ENCODE data around the gene SLC13A1.

SLC13A1 gene

GRCh38 chr7:123151443-123151842, 48.3 kb downstream of the SLC13A1 start:
- no peaks in the 10 kb centered on the region for H3K36me3 ChIP-seq (ENCODE audit: control insufficient read depth in 2 of 2, insufficient read depth in 1 of 2, low read length in 2 of 2)
- no peak overlapping the region for H3K27ac ChIP-seq (ENCODE audit: extremely low read depth, low read depth, low read length)
- H3K9me3 ChIP-seq (ENCODE audit: control insufficient read depth, insufficient read depth, low read depth, low read length): no peaks in the 10 kb centered on the region
- TF ChIP-seq ZNF274 (IDR thresholded peaks at IDR 0.05; ENCODE audit: low read length) (no peak), ZNF274 (tag by site-specific recombination; IDR thresholded peaks at IDR 0.05; ENCODE audit: borderline replicate concordance) (no peak), ZNF830 (tag by site-specific recombination; IDR thresholded peaks at IDR 0.05; ENCODE audit: low read depth) (no peak), ZNF629 (tag by site-specific recombination; IDR thresholded peaks at IDR 0.05) (peak; percentile 26; the same call in 1 of the 2 replicates), ATF2 (tag by site-specific recombination; IDR thresholded peaks at IDR 0.05; ENCODE audit: low read depth) (peak; percentile 89), ZNF621 (tag by site-specific recombination; IDR thresholded peaks at IDR 0.05) (no peak)
- TF ChIP-seq, protein P1, sequence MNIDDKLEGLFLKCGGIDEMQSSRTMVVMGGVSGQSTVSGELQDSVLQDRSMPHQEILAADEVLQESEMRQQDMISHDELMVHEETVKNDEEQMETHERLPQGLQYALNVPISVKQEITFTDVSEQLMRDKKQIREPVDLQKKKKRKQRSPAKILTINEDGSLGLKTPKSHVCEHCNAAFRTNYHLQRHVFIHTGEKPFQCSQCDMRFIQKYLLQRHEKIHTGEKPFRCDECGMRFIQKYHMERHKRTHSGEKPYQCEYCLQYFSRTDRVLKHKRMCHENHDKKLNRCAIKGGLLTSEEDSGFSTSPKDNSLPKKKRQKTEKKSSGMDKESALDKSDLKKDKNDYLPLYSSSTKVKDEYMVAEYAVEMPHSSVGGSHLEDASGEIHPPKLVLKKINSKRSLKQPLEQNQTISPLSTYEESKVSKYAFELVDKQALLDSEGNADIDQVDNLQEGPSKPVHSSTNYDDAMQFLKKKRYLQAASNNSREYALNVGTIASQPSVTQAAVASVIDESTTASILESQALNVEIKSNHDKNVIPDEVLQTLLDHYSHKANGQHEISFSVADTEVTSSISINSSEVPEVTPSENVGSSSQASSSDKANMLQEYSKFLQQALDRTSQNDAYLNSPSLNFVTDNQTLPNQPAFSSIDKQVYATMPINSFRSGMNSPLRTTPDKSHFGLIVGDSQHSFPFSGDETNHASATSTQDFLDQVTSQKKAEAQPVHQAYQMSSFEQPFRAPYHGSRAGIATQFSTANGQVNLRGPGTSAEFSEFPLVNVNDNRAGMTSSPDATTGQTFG (tag by site-specific recombination; IDR thresholded peaks at IDR 0.05; ENCODE audit: borderline replicate concordance): no peak
- H3K4me3 ChIP-seq (ENCODE audit: low read depth, low read length): no peak overlapping the region
- no peaks in the 10 kb centered on the region for H3K4me1 ChIP-seq (ENCODE audit: control insufficient read depth, insufficient read depth, low read length)
- ChIA-PET POLR2A (no interaction called here), CTCF (no interaction called here)

- Histone ChIP-seq H3K4me3 (ENCODE audit: low read depth, low read length) (no peak overlapping the region), H3K36me3 (ENCODE audit: control insufficient read depth in 2 of 2, insufficient read depth in 1 of 2, low read length in 2 of 2) (no peaks in the 10 kb centered on the region), H3K9me3 (ENCODE audit: control insufficient read depth, insufficient read depth, low read depth, low read length) (no peaks in the 10 kb centered on the region), H3K4me1 (ENCODE audit: control insufficient read depth, insufficient read depth, low read length) (no peaks in the 10 kb centered on the region), H3K27ac (ENCODE audit: extremely low read depth, low read depth, low read length) (no peak overlapping the region)
- ChIA-PET POLR2A (no interaction called here), CTCF (interaction anchor here (0.7 kb wide), 1 partner anchor 1926 kb away, joined by 3 read pairs; no protein-coding TSS in a partner anchor)
- TF ChIP-seq ZFP37 (tag by site-specific recombination; IDR thresholded peaks at IDR 0.05) (no peak), ZNF366 (tag by site-specific recombination; conservative IDR thresholded peaks at IDR 0.05) (no peak), RBAK (tag by site-specific recombination; IDR thresholded peaks at IDR 0.05) (no peak), ZNF362 (tag by site-specific recombination; IDR thresholded peaks at IDR 0.05) (no peak), ZSCAN18 (tag by site-specific recombination; IDR thresholded peaks at IDR 0.05) (no peak), ZNF791 (tag by site-specific recombination; IDR thresholded peaks at IDR 0.05) (no peak), SETDB1 (IDR thresholded peaks at IDR 0.05; ENCODE audit: insufficient read length, low read length) (no peak), ZBTB7A (tag by site-specific recombination; IDR thresholded peaks at IDR 0.05; ENCODE audit: low read depth) (no peak), TRIM28 (IDR thresholded peaks at IDR 0.05; ENCODE audit: borderline replicate concordance, low read length) (no peak), ZNF596 (tag by site-specific recombination; IDR thresholded peaks at IDR 0.05) (no peak), ZNF621 (tag by site-specific recombination; IDR thresholded peaks at IDR 0.05) (no peak), ZNF837 (tag by site-specific recombination; IDR thresholded peaks at IDR 0.05) (no peak), YY1 (tag by site-specific recombination; IDR thresholded peaks at IDR 0.05) (no peak), ZNF221 (tag by site-specific recombination; IDR thresholded peaks at IDR 0.05; ENCODE audit: borderline replicate concordance) (no peak), ZNF658 (tag by site-specific recombination; IDR thresholded peaks at IDR 0.05) (no peak), ZNF549 (tag by site-specific recombination; IDR thresholded peaks at IDR 0.05) (no peak)
- TF ChIP-seq, protein P2, sequence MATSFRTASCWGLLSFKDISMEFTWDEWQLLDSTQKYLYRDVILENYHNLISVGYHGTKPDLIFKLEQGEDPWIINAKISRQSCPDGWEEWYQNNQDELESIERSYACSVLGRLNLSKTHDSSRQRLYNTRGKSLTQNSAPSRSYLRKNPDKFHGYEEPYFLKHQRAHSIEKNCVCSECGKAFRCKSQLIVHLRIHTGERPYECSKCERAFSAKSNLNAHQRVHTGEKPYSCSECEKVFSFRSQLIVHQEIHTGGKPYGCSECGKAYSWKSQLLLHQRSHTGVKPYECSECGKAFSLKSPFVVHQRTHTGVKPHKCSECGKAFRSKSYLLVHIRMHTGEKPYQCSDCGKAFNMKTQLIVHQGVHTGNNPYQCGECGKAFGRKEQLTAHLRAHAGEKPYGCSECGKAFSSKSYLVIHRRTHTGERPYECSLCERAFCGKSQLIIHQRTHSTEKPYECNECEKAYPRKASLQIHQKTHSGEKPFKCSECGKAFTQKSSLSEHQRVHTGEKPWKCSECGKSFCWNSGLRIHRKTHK (tag by site-specific recombination; IDR thresholded peaks at IDR 0.05): no peak
- TF ChIP-seq, protein P3, sequence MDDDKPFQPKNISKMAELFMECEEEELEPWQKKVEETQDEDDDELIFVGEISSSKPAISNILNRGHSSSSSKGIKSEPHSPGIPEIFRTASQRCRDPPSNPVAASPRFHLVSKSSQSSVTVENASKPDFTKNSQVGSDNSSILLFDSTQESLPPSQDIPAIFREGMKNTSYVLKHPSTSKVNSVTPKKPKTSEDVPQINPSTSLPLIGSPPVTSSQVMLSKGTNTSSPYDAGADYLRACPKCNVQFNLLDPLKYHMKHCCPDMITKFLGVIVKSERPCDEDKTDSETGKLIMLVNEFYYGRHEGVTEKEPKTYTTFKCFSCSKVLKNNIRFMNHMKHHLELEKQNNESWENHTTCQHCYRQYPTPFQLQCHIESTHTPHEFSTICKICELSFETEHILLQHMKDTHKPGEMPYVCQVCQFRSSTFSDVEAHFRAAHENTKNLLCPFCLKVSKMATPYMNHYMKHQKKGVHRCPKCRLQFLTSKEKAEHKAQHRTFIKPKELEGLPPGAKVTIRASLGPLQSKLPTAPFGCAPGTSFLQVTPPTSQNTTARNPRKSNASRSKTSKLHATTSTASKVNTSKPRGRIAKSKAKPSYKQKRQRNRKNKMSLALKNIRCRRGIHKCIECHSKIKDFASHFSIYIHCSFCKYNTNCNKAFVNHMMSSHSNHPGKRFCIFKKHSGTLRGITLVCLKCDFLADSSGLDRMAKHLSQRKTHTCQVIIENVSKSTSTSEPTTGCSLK (tag by site-specific recombination; IDR thresholded peaks at IDR 0.05): no peak
Observed at GRCh38 chr7:123148813-123149212, 51.0 kb downstream of the SLC13A1 start.
